HS-27A (cell line): Measurements from ENCODE around the gene TCP11L1.

Source experiments
- DNase-seq: peaks from one replicate; pipeline ENCODE4 v3.0.0-alpha.2; 2012; ENCODE audit warnings: low read depth, missing footprints

TCP11L1 gene, protein sequence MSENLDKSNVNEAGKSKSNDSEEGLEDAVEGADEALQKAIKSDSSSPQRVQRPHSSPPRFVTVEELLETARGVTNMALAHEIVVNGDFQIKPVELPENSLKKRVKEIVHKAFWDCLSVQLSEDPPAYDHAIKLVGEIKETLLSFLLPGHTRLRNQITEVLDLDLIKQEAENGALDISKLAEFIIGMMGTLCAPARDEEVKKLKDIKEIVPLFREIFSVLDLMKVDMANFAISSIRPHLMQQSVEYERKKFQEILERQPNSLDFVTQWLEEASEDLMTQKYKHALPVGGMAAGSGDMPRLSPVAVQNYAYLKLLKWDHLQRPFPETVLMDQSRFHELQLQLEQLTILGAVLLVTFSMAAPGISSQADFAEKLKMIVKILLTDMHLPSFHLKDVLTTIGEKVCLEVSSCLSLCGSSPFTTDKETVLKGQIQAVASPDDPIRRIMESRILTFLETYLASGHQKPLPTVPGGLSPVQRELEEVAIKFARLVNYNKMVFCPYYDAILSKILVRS

GRCh38 chr11:33039274-33040032 is at the start of gene TCP11L1:
Gene TCP11L1, plus strand, starts transcription at chr11:33039572. Its CDS starts 4,202 bp downstream, at chr11:33043774.
- peak; percentile 93 for DNase-seq

- no peak for DNase-seq
Measured at GRCh38 chr11:32990481-32990880, 48.9 kb upstream of the TCP11L1 start.

GRCh38 chr11:32991427-32991826 is 47.9 kb upstream of the TCP11L1 start:
- DNase-seq: no peak

GRCh38 chr11:32991898-32992297 is 47.5 kb upstream of the TCP11L1 start:
- no peak for DNase-seq

- peak; percentile 56 for DNase-seq
Measured at GRCh38 chr11:33000181-33000580, 39.2 kb upstream of the TCP11L1 start.

GRCh38 chr11:33001281-33001680 is 38.1 kb upstream of the TCP11L1 start:
- no peak for DNase-seq

DNA sequence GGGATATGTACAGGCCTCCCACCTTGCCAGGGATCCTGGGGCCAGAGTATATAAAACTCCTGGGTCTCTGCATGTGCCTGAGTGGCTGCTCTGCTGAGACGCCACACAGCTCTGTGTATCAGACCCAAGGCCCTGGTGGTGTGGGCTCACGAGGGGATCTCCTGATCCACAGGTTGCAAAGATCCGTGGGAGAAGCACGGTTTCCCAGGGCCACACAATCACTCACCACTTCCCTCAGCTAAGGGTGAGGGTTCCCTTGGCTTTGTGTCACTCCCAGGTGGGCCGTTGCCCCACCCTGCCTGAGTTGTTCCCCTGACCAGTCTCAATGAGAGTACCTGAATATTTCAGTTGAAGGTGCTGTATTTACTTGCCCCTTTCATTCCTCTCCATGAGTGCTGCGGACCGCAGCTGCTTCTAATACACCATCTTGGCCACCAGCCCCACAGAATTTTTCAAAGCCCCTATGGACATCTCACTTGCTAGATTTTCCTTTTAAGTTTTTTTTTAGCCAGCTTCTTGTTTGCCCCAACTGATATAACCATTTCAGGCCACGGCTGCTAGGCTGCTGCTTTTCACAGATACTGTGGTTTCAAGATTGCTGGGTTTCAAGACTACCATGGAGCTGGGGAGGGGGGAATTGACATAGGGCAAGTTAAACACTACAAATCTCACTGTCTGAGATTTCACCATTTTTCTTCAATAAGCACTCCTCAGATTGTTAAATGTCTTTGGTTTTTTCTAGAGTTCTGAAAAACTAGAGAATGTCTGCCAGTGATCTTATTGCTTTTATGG is 37.4 kb upstream of the TCP11L1 start:
- no peak for DNase-seq

DNA sequence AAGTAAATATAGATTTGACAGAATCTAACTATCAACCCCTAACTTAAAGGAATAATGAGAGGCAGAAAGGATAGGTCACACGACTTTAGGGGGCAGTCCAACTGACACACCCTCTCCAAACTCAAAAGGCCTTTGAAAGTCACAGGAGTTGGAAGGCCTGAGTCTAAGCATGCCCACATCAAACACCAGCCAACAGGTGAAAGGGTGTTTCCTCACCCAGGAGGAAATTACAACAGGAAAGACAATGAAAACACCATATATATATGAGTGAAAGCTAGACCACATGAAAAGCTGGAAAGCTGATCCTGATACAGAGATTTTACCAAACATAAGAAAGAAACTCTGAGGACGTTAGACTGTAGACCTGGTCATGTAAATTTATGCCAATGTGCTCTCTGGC is 34.2 kb upstream of the TCP11L1 start:
- DNase-seq: no peak

DNA sequence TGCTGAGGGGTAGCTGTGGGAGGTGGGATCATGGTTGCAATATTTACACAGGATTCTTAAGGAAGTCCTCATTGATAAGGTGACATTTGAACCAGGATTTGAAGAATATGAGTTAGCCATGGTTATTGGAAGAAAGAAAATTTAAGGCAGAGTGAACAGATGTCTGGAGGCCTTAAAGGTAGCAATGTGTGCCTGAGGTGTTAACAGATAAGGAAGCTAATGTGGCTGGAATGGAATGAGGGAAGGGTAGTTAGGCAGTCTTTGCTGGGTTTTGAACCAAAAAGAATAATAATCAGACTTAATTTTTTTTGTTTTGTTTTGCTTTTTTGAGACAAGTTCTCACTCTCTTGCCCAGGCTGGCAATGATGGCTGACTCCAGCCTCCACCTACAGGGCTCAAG is 33.4 kb upstream of the TCP11L1 start:
- DNase-seq: no peak

DNA sequence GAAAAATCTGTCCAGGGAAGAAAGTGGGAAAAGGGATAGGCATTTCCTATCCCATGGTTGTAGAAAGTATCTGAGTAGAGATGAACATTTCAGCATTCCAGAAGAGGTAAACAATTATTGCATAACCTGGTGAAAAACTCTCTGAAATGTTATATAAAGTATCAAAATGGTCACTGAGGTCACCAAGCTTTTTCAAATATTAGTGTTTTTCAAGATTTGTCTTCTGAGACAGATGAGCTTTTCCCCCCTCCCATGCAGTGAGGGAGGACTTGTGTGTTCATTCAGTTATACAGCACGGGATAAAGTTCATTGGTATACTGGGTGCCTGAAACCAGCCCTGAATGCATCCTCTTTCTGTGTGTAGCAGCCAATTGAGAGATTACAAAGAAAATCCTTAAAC is 25.6 kb upstream of the TCP11L1 start:
- DNase-seq: no peak

DNA sequence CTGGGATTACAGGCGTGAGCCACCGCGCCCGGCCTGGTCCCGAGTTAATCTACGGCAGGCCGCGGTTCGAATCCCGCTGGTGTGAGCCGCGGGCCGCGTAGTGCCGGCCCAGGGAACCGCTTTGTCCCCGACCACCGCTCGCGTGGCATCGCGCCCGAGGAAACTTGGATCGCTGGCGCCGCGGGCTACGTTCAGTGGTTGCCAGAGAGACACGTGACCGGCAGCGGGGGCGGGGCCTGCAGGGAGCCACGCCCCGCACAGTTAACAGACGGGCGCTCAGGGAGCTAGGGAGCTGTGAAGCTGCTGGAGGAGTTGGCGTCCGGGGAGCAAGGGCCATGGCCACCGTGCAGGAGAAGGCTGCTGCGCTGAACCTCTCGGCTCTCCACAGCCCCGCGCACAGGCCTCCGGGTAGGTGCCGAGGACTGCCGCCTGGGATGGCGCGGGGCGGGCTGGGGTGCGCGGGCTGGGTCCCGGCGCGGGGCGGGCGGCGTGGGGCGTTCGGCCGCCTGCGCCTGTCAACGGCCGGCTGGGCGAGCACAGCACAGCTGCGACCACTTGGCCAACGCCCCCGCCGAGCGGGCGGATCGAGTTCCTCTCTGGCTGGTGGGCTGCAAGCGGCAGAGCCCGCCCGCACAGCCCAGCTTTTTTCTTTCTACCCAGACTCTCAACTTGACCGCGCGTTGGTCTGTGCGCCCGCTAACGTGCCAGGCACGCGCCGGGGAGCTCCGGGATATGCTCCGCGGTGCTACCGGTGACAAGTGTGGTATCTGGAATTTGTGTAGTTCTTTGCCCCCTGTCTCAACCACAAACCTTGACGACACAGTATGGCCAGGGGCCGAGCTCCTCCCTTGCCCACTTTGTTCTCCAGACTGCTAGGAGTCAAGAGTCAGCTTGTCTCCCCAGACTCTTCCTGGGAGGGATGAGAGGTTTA is 23.5 kb upstream of the TCP11L1 start, which contains the start of gene DEPDC7:
TSS of gene DEPDC7 (plus strand) at position 258 of the 931 bp plus-strand sequence. CDS start at position 336, 78 bp downstream.
- no peak for DNase-seq

DNA sequence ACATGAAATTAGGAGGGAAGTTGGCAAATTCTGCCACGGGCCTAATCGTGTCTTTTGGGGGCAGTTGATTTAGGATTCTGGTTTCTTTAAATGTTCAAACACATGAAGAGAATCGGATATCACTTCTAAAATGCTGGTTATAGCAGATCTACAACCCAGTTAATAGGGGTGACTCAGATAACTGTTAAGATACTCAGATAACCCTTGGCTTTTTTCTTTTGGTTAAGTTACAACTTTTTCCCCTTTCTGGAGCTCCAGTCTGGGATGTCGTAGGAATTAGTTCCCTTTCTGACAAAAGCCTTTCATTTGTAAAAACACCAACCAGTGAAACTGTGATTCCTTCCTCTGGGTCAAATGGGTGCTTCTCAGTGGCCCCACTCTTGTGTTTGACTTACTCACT is 22.7 kb upstream of the TCP11L1 start:
- no peak for DNase-seq

GRCh38 chr11:33017478-33017877 is 21.9 kb upstream of the TCP11L1 start:
- DNase-seq: no peak

- no peak for DNase-seq
Measured at GRCh38 chr11:33017965-33018364, 21.4 kb upstream of the TCP11L1 start.

DNA sequence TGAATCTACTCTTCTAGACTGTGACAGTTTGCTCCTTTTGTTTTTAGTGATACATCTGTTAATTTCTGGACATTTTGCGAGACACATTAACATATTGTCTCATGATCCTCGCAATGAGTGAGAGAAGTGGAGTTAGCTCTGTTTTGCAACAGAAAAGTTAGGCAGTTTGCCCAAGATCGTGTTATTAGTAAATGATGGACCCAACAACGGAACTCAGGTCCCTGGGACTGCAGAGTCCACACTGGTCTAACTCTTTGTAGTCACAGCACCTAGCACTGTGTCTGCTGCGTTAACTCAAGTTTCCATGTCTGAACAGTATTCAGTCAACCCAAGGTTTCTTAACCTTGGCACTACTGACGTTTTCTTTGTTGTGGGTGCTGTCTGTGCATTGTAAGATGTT is 20.5 kb upstream of the TCP11L1 start:
- no peak for DNase-seq

GRCh38 chr11:33021501-33021900 is 17.9 kb upstream of the TCP11L1 start:
- no peak for DNase-seq

DNA sequence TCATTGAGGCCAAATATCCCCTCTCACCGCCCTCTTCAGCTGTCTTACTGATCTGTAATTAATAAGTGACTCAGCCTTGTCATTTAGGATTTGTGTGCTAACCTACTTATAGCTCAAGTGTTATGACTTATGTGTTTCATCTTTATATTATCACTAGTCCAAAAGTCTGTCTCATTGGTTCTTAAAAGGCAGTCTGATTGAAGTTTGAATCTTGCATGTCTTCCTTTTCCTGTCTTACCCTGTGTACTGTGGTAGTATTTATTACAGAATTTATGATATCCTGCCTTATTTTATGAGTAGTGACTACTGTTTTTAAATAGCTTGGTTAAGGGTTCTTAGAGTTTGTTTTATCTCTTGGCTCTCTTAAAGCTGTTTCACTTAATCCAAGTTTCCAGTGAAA is 17.4 kb upstream of the TCP11L1 start:
- no peak for DNase-seq

- DNase-seq: no peak
Measured at GRCh38 chr11:33025339-33025722, 14.0 kb upstream of the TCP11L1 start.

GRCh38 chr11:33027233-33027632 is 12.1 kb upstream of the TCP11L1 start:
- DNase-seq: no peak

GRCh38 chr11:33027846-33028536 is 11.4 kb upstream of the TCP11L1 start:
- DNase-seq: no peak

GRCh38 chr11:33028537-33028914 is 10.8 kb upstream of the TCP11L1 start:
- no peak for DNase-seq
